Stimulated activated CD8-positive, alpha-beta memory T cell treated with anti-CD3 and anti-CD28 coated beads, Interleukin-2, amount 100 ng/mL, for 48 hours (primary cell): ENCODE data around the gene RRAS2.
"Not testable (repeated sequence)": the region's sequence is repeated elsewhere in the genome, so short reads cannot be mapped to it uniquely, and the experiment has no call there.

Experiments
- DNase-seq, 2 donors: peaks; one replicate each; pipeline ENCODE4 v3.0.0-alpha.2; 2020; ENCODE audit warnings: low read depth in 2 of 2

RRAS2 gene

DNA sequence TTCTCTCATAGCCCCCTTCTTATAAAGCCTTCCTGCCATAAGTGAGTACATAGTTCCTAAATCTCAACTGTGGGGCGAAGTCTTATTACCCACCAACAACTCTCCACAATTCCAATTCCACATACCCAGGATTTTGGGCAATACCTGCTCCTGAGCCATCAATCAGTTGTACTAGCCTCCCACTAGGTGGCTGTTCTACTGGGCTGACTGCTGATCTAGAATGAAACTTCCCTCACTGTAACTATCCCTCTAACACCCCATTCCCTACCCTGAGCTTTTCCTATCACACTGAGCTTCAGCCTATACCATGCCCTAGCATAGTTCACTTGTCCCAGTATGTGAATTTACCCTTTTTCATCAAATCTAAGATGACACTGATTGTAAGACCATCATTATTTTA, 52.5 kb downstream of the RRAS2 start:
- DNase-seq = no peak

DNA sequence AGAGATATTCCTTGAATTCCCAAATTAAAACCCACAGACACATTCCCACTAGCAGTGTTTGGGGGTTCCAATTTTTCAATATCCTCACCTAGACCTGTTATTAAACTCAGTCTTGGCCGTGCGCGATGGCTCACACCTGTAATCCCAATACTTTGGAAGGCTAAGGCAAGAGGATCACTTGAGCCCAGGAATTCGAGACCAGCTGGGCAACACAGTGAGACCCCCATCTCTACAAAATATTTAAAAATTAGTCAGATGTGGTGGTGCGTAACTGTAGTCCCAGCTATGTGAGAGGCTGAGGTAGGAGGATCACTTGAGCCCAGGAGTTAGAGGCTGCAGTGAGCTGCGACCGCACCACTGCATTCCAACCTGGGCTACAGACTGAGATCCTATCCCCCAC, 53.3 kb downstream of the RRAS2 start:
- DNase-seq = no peak

DNA sequence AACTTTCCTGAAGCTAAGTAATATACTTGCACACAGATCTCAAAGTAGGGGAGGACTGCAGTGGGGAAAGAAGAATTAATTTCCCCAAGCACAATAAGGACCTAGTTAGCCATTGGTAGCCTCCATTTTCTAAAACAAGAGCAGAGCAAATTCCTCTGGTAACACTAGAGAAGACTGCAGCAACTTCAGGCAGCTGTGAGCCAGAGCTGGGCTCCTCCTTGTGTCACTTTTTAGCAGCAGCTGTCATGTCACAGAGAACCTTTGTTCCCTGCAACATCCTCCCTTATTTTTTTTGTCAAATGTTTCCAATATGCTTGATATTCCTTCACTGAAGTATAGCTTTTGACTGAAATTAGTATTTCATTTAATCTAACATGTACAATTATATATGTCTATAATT, 54.4 kb downstream of the RRAS2 start:
- no peak for DNase-seq

DNA sequence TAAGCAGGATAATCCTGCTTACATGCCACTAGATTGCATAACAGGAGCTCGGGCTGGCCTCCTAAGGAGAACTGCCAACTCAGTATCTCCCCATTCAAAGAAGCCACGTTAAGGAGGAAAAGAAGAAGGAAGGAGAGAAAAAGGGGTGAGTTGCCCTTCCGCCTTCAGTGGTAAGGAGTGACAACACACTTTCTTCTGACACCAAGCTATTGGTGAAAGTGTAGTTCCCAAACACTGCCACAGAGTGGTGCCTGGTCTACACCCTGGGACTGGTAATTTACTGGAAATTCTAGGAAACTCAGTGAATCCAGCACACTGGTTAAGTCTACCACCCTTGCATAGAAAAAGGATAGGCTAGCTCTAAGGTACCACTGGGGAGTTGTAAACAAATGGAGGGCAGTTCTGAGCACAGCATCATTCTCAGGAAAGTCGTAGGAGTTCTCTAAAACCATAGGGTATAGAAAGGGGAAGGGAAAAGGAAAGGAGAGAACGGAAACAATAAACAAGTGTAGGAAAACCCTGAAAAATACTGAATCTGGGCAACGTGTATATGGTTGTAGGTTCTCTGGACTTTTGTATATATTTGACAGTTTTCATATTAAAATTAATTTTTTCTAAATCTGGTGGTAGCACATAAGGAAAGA, 58.2 kb downstream of the RRAS2 start:
- DNase-seq = no peak

DNA sequence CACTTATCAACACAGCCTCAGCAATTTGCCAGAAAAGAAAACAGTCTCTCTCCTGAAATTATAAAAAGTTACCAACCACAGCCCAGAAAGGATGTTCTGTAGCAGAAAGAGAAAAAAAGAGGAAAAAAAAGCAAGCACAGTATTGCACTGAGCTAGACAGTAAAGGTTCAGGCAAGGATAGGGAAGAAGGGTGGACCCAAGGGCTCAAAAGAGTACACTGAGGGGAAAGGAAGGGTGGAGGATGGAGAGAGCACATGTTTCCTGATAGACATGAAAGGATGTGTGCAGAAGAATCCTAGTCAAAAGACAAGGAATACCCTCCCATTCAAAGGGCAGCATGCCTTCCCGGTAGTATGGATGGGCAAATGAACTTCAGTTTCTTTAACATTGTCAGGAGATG, 59.1 kb downstream of the RRAS2 start:
- DNase-seq = no peak

DNA sequence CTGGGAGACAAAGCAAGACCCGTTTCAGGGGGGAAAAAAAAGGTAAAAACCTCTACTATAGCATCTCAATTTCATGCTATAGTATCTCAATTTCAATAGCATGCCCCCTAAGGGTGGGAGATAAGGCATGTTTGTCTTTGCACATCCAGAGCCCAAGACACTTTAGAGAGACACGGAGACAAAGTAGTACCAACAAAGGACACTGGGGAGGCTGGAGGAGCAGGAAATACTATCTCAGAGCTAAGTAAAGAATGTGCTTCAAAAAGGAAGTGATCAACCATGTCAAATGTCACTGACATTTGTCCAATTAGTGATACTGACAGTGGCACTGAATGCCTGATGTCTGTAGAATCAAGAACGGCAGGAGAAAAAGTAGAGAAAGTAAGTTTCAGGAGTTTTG, 68.6 kb downstream of the RRAS2 start:
- no peak for DNase-seq

DNA sequence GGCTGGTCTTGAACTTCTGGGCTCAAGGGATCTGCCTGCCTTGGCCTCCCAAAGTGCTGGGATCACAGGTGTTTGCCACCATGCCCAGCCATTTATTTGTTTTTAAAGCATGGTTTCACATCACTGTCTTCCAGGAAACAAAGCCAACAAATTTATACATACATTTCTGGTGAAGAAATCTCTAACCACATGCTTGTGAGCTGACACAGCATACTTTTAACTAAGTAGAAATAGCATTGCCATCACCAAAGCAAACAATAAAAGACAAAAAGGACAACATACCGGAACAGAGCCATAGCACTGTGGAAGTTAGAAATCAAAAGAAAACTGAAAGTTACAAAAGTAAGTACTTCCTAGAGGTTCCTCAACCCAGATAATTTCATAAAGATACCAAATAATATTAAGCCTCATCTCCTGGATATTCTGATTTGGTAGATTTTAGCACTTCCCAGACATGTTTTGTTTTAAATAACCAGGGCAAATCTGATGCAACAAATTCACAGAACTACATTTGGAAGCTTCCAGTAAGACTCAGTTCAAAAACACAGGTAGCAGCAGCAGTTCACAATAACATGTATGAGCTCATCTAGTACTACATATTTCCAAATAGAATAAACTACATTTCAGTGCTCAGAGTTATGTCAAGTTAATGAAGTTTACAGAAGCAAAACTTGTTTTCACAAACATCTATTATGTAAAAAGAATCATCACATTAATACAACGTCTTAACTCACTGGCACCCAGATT, 70.6 kb downstream of the RRAS2 start:
- DNase-seq = no peak

DNA sequence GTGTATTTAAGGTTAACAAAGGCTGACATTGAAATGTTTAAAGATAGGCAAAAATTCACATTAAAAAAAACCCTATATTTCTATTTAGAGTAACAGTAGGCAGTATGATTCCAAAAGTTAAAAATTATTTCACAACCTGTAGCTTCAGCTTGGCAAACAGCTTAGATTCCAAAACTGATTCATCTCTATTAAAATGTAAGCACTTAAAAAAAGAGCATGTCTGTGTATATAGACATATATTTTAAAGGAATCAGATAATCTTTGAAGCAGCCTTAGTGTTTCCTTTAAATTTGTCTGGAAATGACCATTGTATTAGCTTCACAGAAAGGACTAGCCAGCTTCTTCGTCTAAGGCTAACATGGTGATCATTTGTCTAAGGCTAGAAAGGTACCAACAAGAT, 80.1 kb downstream of the RRAS2 start:
- not testable (repeated sequence) for DNase-seq

DNA sequence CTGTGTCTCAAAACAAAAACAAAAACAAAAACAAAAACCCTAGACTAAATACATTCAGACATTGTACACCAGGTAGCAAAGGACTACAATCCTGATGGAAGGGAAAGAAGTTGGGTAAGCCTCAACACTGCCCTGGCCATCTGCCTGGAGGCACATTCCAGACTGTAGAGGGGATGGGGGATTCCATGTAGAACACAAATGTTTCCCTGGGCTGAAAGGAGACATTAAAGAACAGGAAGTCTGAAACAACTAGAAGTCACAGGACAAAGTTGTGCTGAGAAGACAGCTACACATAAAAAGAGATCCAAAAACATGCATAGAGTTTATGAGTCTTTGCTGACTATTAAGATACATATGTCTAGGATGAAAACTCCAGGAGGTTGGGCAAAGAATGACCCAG, 83.9 kb downstream of the RRAS2 start:
- DNase-seq = no peak

DNA sequence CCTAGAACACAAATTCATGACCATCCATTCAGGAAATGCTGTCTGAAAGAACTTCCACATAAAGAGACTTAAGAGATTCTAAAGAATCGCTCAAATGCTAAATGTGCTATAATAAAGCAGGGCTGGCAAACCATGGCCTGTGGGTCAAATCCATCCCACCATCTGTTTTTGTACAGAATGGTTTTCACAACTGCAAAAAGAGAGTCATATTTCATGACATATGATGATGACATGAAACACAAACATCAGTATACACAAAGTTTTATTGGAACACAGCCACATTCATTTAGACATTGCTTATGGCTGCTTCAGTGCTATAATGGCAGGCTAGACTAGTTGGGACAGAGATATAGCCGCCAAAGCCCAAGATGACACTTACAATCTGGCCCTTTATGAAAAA, 85.1 kb downstream of the RRAS2 start:
- DNase-seq = no peak

DNA sequence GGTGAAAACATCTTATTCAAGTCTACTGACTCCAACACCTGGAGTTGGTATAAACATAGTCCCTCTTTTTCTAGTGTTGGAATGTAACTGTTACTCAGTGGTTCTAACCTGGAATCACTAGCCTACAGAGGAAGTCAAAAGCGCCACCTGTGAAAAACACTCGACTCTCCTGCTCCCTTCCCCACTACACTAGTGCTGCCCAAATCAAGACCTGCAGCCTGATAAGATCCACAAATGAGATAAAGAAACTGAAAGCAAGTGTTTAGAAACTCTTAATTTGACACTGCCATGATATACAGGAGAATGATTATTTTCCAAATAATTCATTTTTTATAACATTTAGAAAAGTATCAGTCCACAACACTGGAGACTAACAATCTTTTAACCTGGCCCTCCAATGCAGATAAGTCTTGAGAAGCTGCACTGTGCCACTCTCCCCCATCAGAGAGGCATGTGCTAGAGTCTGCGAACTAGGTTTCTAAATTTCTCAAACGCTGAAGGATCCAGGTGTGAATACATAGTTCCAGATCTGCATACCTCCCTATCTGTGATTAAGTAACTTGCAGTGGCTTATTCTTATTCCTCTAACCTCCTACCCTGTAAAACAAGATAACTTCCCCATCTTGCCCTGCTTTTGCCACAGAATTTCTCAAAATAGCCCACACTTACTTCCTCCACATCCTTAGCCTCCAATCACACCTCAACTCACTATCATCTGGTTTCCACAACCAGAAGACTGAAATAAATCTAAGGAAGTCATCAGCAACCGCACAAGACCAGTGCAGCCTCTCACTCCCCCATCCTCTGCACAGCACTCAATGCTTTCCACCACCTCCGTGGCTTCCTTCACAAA, 88.1 kb downstream of the RRAS2 start:
- DNase-seq = no peak

DNA sequence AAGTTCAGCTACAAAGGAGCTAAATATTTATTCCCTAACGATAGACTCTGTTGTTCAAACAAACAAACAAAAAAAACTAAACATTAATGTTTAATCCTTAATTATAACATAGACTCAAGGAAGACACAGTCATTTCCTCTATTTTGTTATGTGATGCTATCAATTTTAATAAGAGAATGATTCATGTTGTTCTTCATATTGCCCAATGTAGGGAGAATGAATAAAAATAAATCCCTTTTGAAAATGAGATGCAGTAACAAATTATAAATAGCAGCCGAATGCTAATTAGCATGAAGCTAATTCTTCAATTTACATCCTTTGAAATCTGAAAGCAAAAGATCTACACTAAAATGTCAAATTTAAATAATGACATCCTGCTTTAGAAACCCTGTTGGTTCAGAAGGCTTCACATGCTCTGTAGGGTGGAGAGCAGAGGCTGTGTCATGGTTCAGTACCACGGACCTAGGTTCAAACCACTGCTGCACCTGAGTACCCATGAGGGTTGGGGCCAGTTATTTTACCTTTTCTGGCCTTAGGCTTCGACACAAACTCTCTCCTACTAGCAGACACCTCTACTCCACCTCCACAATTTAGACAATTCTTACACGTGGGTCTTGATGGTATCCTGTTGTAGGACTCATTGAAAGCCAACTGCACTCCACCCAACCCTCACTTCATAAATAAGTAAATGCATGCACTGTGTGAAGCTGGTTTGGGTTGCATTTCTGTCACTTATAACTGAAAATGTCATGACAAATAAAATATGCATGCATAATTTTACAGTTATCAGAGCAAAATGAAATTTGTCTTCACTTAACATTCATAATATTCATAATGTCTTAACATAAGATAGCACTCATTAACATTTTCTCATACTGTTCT, 89.0 kb downstream of the RRAS2 start:
- DNase-seq = no peak

DNA sequence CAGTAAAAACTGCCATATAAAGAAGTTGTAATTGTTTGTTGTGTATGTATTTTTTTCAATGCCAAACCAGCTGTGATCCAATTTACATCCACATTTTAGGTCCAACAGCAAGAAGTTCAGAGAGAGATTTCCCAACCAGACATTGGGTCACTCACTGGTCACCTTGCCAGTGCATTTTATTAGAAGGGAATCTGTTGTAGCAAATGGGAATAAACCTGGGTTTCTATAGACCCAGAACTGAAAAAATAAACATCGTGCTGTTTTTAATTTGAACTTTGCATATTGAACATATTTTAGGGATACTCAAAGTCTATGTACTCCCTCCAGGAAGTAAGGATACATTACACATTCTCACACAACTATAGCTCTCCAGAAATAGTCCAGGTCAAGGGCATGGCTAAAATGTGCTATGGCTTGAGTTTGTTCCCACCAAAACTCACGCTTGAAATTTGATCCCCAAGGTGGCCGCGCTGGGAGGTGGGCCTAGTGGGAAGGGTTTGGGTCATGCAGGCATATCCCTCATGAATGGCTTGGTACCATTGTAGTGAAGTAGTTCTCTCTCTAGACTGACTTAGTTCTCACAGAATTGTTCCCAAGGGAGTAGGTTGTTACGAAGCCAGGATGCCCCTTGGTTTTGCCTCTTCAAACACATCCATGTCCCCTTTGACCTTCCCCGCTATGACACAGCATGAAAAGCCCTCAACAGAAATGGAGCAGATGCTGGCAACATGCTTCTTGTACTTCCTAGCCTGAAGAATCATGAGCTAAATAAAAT, 90.9 kb downstream of the RRAS2 start:
- DNase-seq = no peak

DNA sequence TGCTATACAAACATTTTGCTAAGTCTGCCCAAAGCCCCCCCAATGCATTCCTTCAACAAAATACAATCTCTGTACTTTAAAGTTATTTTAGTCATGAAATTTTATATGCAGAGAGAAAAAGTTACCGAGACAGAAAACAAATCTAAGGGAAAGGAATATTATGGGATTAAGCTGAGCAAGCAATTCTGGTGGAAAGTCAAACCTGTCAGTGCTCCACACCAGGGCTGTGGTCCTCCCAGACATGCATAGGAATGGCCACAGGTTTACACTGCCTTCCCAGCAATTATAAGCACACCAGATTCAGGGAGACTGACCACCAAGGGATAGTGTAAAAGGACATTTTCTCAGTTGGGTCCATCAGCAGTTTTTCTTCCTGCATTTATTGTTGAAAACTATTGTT, 92.4 kb downstream of the RRAS2 start:
- no peak for DNase-seq

DNA sequence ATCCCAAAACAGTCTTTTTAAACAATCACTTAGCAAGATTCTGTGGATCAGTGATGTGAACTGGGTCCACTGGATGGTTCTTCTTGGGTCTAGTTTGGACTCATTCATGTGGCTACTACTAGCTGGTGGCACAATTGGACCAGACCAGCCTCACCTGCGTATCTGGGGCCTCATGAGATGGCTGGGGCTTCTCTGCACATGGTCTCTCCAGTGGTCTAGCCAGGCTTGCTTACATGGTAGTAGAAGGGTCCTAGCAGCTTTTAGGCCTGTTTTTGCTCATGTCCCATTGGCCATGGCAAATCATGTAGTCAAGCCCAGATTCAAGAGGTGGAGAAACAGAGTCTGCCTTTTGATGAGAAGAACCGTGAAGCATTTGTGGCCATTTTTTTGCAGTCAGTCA, 94.0 kb downstream of the RRAS2 start:
- DNase-seq = no peak

DNA sequence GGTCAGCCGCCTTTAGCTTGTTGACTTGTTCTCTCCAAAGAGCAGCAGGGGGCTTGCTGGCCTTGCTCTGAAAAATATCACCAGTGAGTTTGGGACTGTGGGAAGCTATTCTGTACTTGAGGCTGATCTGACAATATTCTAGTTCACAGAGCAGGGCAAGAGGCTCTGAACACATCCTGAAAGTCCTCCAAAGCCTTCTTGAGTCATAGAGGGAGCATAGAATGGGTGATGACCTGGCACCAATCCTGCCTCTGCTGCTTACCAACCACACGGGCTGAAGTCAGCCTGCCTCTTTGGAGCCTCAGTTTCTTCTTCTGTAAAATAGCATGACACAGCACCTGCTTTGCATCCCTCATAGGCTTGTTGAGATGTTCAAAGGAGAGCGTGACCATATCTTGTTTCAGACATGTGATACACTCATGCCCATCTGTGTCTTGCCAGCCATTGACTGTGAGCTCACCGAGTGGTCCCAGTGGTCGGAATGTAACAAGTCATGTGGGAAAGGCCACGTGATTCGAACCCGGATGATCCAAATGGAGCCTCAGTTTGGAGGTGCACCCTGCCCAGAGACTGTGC, 96.6 kb downstream of the RRAS2 start:
- no peak for DNase-seq

DNA sequence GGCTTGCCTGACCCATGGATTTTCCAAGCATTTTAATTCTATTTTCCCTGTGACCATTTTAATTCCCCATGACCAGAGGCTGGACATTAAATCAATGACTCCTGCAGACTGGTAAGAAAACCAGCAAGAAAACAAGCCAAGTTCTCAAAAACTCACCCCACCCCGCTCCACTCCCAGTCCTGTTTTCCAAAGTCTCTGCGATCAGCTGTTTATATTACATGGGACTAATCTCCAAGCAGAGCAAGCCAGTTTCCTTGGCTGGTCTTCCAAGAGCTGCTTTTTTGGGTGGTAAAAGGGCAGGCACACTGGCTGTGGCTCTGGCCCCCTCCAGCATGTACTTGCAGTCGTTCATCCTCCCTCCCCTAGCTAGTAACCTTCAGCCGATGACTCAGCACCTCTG, 97.9 kb downstream of the RRAS2 start:
- no peak for DNase-seq

DNA sequence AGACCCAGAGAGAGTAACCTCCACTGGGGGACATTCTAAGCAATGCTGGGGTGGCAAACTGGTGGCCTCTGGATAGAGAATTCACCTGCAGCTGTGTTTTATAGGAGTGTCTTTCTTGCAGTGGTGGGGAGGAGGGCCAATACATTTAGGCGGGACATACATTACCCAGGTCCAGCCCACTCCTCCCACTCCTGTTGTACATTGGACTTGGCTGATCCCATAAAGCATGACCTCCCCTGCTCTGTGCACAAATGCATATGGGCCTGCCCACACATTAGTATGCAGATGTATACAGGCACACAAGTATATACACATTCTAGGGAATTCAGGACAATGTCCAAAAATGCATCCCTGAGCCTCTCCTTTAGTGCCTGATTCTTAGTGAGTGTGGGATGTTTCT, 99.1 kb downstream of the RRAS2 start:
- no peak for DNase-seq

DNA sequence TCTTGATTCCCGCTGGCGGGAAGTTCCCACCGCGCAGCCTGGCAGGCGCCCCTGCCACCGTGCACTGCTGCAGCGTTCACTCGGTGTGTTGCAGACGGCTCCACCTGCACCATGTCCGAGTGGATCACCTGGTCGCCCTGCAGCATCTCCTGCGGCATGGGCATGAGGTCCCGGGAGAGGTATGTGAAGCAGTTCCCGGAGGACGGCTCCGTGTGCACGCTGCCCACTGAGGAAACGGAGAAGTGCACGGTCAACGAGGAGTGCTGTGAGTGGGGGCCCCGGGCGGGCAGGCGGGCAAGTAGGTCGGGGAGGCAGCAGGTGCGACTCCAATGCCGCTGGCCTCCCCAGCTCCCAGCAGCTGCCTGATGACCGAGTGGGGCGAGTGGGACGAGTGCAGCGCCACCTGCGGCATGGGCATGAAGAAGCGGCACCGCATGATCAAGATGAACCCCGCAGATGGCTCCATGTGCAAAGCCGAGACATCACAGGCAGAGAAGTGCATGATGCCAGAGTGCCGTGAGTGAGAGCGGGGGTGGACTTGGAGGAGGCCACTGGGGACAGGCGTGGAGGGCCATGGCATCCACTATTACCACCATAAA, 99.7 kb downstream of the RRAS2 start:
- no peak for DNase-seq

DNA sequence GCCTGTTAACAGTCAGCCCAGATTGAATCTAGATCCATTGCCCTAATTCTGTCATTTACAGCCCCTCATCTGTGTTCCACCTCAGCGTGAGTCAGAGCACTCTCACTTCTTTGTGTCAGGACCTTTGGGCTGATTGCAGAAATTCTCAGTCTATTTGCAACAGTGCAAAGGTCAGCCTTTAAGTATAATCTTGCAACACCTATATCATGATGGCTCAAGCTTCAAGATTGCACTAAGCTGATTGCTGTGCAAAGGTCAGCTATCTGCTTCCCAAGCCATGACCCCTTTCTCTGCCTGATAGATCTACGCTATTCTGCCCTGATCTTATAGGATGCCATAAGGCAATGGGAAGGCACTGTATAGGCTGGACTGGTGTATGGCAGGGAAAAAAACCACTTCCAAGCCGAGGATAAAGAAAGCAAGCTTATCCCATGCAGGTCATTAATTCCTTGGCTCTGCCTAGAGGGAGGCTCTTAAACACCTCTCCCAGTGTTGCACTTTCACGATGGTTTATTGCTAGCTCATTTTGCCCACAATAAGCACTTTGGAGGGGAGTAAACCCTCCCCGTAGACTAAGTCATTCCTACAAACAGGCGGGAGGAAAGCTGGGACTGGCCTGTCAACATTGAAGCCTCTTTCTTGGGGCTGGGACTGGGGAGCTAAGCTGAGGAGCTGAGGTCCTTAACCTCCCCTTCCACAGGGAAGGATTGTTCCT, 100.6 kb downstream of the RRAS2 start:
- no peak for DNase-seq
